ENCODE measurements around the gene SNHG17. TPM values are rescaled to one million over a fixed set of nuclear protein-coding genes. Genes with fewer than 3 reads are reported as not detected.

SNHG17 gene
- total and polyA plus RNA-seq, 2 of the 4 experiments (the other 2 are of a cell fraction): 5.4 to 38.2 TPM

DNA sequence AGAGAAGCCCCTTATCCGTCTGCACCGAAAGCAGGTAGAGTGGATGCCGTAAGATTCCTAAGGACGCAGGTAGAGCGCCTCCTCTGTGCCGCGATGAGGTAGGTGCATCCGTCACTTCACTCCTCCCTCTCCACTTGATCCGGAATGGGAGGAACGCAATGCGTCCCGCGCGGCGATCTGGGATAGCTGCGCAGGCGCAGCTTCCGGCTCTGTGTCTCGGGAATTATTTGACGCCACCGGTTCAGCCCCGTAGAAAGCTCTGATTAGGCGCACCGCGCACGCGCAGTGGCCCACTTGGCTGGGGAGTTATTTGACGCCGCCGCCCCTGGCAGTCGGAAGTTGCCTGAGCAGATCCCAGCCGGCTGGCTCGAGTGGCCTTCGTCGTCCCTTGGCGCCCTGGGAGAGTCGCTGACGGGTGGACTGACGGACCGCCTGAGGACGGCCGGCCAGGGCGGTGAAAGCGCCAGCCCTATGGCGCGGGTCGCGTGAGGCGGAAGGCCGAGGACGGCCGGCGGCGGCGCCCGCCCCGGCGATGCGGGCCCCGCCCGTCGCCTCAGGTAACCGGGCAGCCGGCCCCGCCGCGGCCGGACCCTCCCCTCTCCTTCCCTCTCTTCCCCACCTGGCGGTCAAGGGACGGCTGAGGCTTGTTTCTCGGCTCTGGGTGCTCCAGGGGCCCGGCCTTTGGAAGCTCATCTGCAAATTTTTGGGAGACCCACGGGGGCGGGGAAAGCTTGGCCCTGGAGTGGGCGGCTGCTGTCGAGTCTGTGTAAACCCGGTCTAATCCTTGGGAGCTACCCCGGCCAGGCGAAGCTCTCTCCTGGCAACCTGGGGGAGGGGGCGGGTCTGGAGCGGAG is 37.6 kb upstream of the SNHG17 start, which contains the start of gene RALGAPB:
TSS of gene RALGAPB (plus strand) at position 331 of the 854 bp plus-strand sequence. CDS start 15,590 bp downstream, outside the sequence.
- in situ Hi-C loops (cut with MboI; ENCODE audit: low sequenced_read_pairs): loop anchor here (10.0 to 25.0 kb wide), 2 partner anchors 62 to 265 kb away; partner anchors contain the start of gene ACTR5
- Histone ChIP-seq H3K18ac (ENCODE audit: low read depth, low read length) (no peak within 1 kb of the TSS), H2BK120ac (ENCODE audit: low read depth, low read length) (no peak within 1 kb of the TSS; the same call in 1 of the 2 replicates), H4K91ac (ENCODE audit: insufficient read depth, low read depth, low read length) (peak within 1 kb of the TSS; percentile 58; the same call in 1 of the 2 replicates), H4K5ac (ENCODE audit: low read depth, low read length) (peak within 1 kb of the TSS; percentile 84), H4K8ac (ENCODE audit: low read depth in 2 of 2, low read length in 2 of 2) (peak within 1 kb of the TSS; percentile 67 to 97), H3K4me1 (ENCODE audit: control insufficient read depth, insufficient read depth, low read length) (peaks cover 2% of the 10 kb centered on the region), H3K23ac (ENCODE audit: low read depth, low read length) (peak within 1 kb of the TSS; percentile 82; the same call in 1 of the 2 replicates), H2BK20ac (ENCODE audit: low read depth, low read length) (no peak within 1 kb of the TSS), H3K36me3 (ENCODE audit: control insufficient read depth, insufficient read depth, low read length) (no peaks in the 10 kb centered on the region), H3K27me3 (ENCODE audit: control insufficient read depth, insufficient read depth, low read length) (no peaks in the 10 kb centered on the region; the same call in 1 of the 2 replicates), H2AK5ac (ENCODE audit: low read depth, low read length) (peak within 1 kb of the TSS; percentile 42; the same call in 1 of the 2 replicates), H3K4ac (ENCODE audit: low read depth, low read length) (peak within 1 kb of the TSS; percentile 62), H3K4me3 (ENCODE audit: insufficient read depth, low read depth, low read length) (peak within 1 kb of the TSS; percentile 67), H3K4me2 (ENCODE audit: low read depth, low read length) (peak within 1 kb of the TSS; percentile 97), H3K56ac (ENCODE audit: extremely low read depth, insufficient read depth, low read length) (0 out of 2 replicates have a peak within 1 kb of the TSS, but pooled peaks have one; percentile 4), H2BK15ac (ENCODE audit: low read depth, low read length) (no peak within 1 kb of the TSS), H3K14ac (replicated peaks; ENCODE audit: low read depth, low read length) (peak within 1 kb of the TSS; percentile 17), H2AFZ (replicated peaks; ENCODE audit: low read length, poor library complexity) (peak within 1 kb of the TSS; percentile 99), H2AK9ac (replicated peaks; ENCODE audit: low read depth, low read length, poor library complexity) (peak within 1 kb of the TSS; percentile 97), H2BK5ac (ENCODE audit: low read depth, low read length, poor library complexity, severe bottlenecking) (peak within 1 kb of the TSS; percentile 73), H3K79me1 (ENCODE audit: low read depth in 1 of 2, low read length in 2 of 2) (peaks cover 28 to 39% of the 10 kb centered on the region in 2 experiments), H3K9me3 (ENCODE audit: control insufficient read depth, insufficient read depth, low read length) (no peaks in the 10 kb centered on the region), H3K27ac (ENCODE audit: insufficient read depth, low read length) (peak within 1 kb of the TSS; percentile 68), H3K9ac (ENCODE audit: low read depth, low read length) (peak within 1 kb of the TSS; percentile 48), H4K20me1 (ENCODE audit: insufficient read depth, low read length) (peaks cover 39% of the 10 kb centered on the region), H3K9me1 (ENCODE audit: insufficient read depth, low read length) (no peaks in the 10 kb centered on the region; the same call in 1 of the 2 replicates)
- WGBS, 2 experiments (ENCODE audit: extremely low coverage in 2 of 2, insufficient read length in 1 of 2): 0% methylated on average over 41 of the region's 81 CpGs; no CpG with 5 or more reads in 1 of the 2 experiments
- intact Hi-C loops (cut with micrococcal nuclease): loop anchor here (1.0 kb wide), 1 partner anchor 26 kb away; no protein-coding TSS in a partner anchor
- TF ChIP-seq MAZ (IDR thresholded peaks at IDR 0.05; ENCODE audit: borderline replicate concordance, low read depth, low read length): 0 out of 2 replicates have a peak, but pooled peaks have one; percentile 30
- no peak for TF ChIP-seq FOS (IDR thresholded peaks at IDR 0.05; ENCODE audit: low read depth, low read length)
- peak; percentile 17 for TF ChIP-seq RCOR1 (IDR thresholded peaks at IDR 0.05; ENCODE audit: insufficient replicate concordance, low read length)
- TF ChIP-seq RAD21 (IDR thresholded peaks at IDR 0.05; ENCODE audit: low read length): 0 out of 2 replicates have a peak, but pooled peaks have one; percentile 8
- TF ChIP-seq, protein P1, sequence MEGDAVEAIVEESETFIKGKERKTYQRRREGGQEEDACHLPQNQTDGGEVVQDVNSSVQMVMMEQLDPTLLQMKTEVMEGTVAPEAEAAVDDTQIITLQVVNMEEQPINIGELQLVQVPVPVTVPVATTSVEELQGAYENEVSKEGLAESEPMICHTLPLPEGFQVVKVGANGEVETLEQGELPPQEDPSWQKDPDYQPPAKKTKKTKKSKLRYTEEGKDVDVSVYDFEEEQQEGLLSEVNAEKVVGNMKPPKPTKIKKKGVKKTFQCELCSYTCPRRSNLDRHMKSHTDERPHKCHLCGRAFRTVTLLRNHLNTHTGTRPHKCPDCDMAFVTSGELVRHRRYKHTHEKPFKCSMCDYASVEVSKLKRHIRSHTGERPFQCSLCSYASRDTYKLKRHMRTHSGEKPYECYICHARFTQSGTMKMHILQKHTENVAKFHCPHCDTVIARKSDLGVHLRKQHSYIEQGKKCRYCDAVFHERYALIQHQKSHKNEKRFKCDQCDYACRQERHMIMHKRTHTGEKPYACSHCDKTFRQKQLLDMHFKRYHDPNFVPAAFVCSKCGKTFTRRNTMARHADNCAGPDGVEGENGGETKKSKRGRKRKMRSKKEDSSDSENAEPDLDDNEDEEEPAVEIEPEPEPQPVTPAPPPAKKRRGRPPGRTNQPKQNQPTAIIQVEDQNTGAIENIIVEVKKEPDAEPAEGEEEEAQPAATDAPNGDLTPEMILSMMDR (conservative IDR thresholded peaks at IDR 0.05; ENCODE audit: low read depth, low read length): peak; percentile 33
- TF ChIP-seq CEBPB (IDR thresholded peaks at IDR 0.05; ENCODE audit: low read depth, low read length): no peak
- peak; percentile 97; the same call in 1 of the 2 replicates for TF ChIP-seq MXI1 (IDR thresholded peaks at IDR 0.05; ENCODE audit: borderline replicate concordance, low read depth, low read length)
- TF ChIP-seq POLR2A (IDR thresholded peaks at IDR 0.05; ENCODE audit: low read depth, low read length): peak; percentile 66
- TF ChIP-seq CHD1 (IDR thresholded peaks at IDR 0.05; ENCODE audit: low read depth, low read length): no peak
- DNase-seq (peak; percentile 96), ATAC-seq (ENCODE audit: low read depth) (peak; percentile 98)
- dilution Hi-C loops (cut with HindIII; ENCODE audit: low sequenced_read_pairs, unreplicated experiment): no loop called here
- ChIA-PET POLR2A (ENCODE audit: unreplicated experiment) (no interaction called here), CTCF (interaction anchor here (0.6 to 1.6 kb wide), 7 partner anchors 15 to 1368 kb away, joined by 3 to 6 read pairs (median 3); no protein-coding TSS in a partner anchor)
- no TSS peak for BruUV-seq (replicated peaks)
